Mucosa of stomach (tissue), 1 donor: ENCODE results near the gene ACSL4.
"Not testable (repeated sequence)": the region's sequence is repeated elsewhere in the genome, so short reads cannot be mapped to it uniquely, and the experiment has no call there.

Source experiments
- H3K27me3 ChIP-seq: one replicate; pipeline ENCODE4 v1.7.0; 2013; ENCODE audit warnings: mild to moderate bottlenecking, low read length; ENCODE audit not compliant: control insufficient read depth, insufficient read depth
- H3K36me3 ChIP-seq: one replicate; pipeline ENCODE4 v1.7.0; 2013; ENCODE audit warnings: low read length; ENCODE audit not compliant: control insufficient read depth, insufficient read depth
- H3K4me1 ChIP-seq: one replicate; pipeline ENCODE4 v1.7.0; 2013; ENCODE audit warnings: mild to moderate bottlenecking, low read length; ENCODE audit not compliant: control insufficient read depth, insufficient read depth
- H3K4me3 ChIP-seq: one replicate; pipeline ENCODE4 v1.7.0; 2013; ENCODE audit warnings: low read length
- H3K9ac ChIP-seq: one replicate; pipeline ENCODE4 v1.7.0; 2013; ENCODE audit warnings: mild to moderate bottlenecking, low read length, moderate library complexity
- H3K9me3 ChIP-seq: one replicate; pipeline ENCODE4 v1.7.0; 2013; ENCODE audit warnings: mild to moderate bottlenecking, low read length, moderate library complexity; ENCODE audit not compliant: control insufficient read depth
- donor health status: Pancreatic carcinoma.

ACSL4 gene

DNA sequence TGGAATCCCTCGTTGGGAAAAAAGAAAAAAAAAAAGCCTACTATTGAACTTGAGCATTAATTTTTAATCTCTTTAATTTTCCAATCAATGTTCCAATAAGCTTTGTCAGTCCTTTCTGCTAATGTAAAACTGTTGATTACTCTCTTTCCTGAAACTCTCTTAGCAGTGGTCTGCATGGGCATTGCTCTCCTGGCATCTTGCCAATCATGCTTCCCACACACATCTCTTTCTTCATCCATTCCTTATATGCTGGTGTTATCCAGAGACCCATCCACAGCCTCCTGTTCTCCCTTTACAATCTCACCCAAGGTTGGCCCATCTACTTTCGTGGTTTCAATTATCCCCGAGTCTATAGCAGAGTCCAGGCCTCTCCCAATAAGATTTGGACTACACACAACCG is 76.3 kb downstream of the ACSL4 start:
- Histone ChIP-seq H3K27me3 (no peaks in the 10 kb centered on the region), H3K4me1 (no peaks in the 10 kb centered on the region), H3K36me3 (no peaks in the 10 kb centered on the region), H3K4me3 (no peak overlapping the region), H3K9ac (no peak overlapping the region), H3K9me3 (no peaks in the 10 kb centered on the region)

GRCh38 chrX:109655502-109656201 is 77.4 kb downstream of the ACSL4 start:
- no peak overlapping the region for H3K9ac ChIP-seq
- no peak overlapping the region for H3K4me3 ChIP-seq
- H3K27me3 ChIP-seq: no peaks in the 10 kb centered on the region
- no peaks in the 10 kb centered on the region for H3K36me3 ChIP-seq
- H3K4me1 ChIP-seq: no peaks in the 10 kb centered on the region
- H3K9me3 ChIP-seq: no peaks in the 10 kb centered on the region

DNA sequence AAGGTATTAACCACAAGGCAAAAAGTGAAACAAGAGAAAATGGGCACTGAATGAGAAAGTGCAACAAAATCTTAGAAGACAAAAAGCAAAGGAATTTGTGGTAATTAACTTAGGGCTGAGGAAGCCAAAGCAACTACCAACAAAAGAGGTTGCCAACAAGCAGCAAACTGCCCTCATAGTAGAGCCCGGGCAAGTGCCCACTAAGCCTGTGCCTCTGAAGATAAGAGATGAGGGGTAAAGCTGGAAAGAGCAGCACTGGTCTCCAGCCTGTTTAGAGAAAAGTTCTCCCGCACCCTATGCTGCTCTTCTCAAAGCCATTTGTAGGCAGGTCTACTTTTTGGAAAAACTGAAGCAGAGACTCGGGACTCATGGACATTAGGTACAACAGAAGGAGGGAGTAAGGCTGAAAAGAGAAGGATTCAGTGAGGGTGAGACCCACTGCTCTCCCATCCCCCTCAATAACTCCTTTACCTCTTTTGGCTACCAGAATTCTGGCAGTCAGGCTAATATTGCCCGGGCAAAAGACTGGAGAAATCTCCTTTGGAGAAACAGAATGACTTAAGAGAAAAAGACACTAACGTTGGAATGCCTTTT is 78.4 kb downstream of the ACSL4 start:
- Histone ChIP-seq H3K9ac (no peak overlapping the region), H3K27me3 (no peaks in the 10 kb centered on the region), H3K36me3 (no peaks in the 10 kb centered on the region), H3K9me3 (no peaks in the 10 kb centered on the region), H3K4me3 (no peak overlapping the region), H3K4me1 (no peaks in the 10 kb centered on the region)

- not testable (repeated sequence) for H3K27me3 ChIP-seq, H3K9ac ChIP-seq, H3K9me3 ChIP-seq, H3K4me3 ChIP-seq, H3K4me1 ChIP-seq, H3K36me3 ChIP-seq
Observed at GRCh38 chrX:109644671-109645070, 88.4 kb downstream of the ACSL4 start.

- Histone ChIP-seq H3K9ac (no peak overlapping the region), H3K4me1 (no peaks in the 10 kb centered on the region), H3K4me3 (no peak overlapping the region), H3K36me3 (no peaks in the 10 kb centered on the region), H3K27me3 (no peaks in the 10 kb centered on the region), H3K9me3 (no peaks in the 10 kb centered on the region)
Observed at GRCh38 chrX:109643687-109644086, 89.4 kb downstream of the ACSL4 start.

- Histone ChIP-seq H3K36me3 (no peaks in the 10 kb centered on the region), H3K9me3 (no peaks in the 10 kb centered on the region), H3K27me3 (no peaks in the 10 kb centered on the region), H3K4me3 (no peak overlapping the region), H3K4me1 (no peaks in the 10 kb centered on the region), H3K9ac (no peak overlapping the region)
Observed at GRCh38 chrX:109638158-109638557, 94.9 kb downstream of the ACSL4 start.

GRCh38 chrX:109637477-109637876 is 95.6 kb downstream of the ACSL4 start:
- not testable (repeated sequence) for H3K36me3 ChIP-seq, H3K4me3 ChIP-seq, H3K9ac ChIP-seq, H3K27me3 ChIP-seq, H3K9me3 ChIP-seq, H3K4me1 ChIP-seq

DNA sequence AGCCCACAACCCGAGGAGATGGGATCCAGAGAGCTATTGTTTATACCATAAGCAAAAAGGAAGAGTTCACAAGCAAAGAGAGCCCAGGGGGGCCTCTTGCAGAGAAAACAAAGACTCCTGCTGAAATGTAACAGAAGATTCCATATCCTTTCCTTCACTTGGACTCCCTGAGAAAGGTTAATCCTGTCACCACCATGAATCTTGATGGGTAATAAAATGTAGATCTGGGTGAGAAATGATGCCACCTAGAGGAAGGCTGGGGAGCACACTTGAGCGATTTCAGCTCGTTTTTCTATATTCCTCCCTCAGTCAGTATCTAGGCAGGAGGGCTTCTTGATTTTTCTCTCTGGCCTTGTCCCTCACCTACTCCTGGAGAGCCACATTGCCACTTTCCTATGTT is 97.9 kb downstream of the ACSL4 start:
- Histone ChIP-seq H3K9me3 (no peaks in the 10 kb centered on the region), H3K9ac (no peak overlapping the region), H3K4me3 (no peak overlapping the region), H3K36me3 (no peaks in the 10 kb centered on the region), H3K4me1 (no peaks in the 10 kb centered on the region), H3K27me3 (no peaks in the 10 kb centered on the region)

GRCh38 chrX:109632906-109633504 is 100.1 kb downstream of the ACSL4 start:
- no peaks in the 10 kb centered on the region for H3K36me3 ChIP-seq
- H3K4me1 ChIP-seq: no peaks in the 10 kb centered on the region
- H3K4me3 ChIP-seq: no peak overlapping the region
- no peaks in the 10 kb centered on the region for H3K9me3 ChIP-seq
- no peak overlapping the region for H3K9ac ChIP-seq
- H3K27me3 ChIP-seq: no peaks in the 10 kb centered on the region

DNA sequence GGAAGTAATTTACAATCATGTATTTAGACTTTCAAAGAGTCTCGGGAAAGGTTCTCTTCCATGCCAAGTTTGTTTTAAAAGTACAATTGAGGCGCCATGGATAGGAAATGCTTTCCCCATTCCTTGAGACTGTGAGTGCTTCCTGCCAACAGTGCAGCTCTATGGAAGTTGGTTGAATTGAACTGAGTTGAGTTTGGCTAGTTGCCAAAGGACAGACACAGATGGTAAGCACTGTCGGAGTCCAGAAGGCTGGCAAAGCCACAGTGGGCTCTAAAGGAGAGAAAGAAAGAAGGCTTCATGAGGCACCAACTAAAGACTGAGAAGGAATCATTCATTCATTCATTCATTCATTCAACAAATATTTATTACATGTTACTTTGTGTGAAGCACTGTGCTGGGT is 103.7 kb downstream of the ACSL4 start:
- H3K27me3 ChIP-seq: no peaks in the 10 kb centered on the region

GRCh38 chrX:109626637-109627036 is 106.4 kb downstream of the ACSL4 start:
- no peaks in the 10 kb centered on the region for H3K27me3 ChIP-seq
- H3K4me3 ChIP-seq: no peak overlapping the region
- no peaks in the 10 kb centered on the region for H3K4me1 ChIP-seq
- no peaks in the 10 kb centered on the region for H3K9me3 ChIP-seq
- H3K9ac ChIP-seq: no peak overlapping the region
- no peaks in the 10 kb centered on the region for H3K36me3 ChIP-seq

More for the DNA sequence above, 103.7 kb downstream of the ACSL4 start:
- Histone ChIP-seq H3K4me3 (no peak overlapping the region), H3K36me3 (no peaks in the 10 kb centered on the region), H3K9ac (no peak overlapping the region), H3K9me3 (no peaks in the 10 kb centered on the region), H3K4me1 (no peaks in the 10 kb centered on the region)

DNA sequence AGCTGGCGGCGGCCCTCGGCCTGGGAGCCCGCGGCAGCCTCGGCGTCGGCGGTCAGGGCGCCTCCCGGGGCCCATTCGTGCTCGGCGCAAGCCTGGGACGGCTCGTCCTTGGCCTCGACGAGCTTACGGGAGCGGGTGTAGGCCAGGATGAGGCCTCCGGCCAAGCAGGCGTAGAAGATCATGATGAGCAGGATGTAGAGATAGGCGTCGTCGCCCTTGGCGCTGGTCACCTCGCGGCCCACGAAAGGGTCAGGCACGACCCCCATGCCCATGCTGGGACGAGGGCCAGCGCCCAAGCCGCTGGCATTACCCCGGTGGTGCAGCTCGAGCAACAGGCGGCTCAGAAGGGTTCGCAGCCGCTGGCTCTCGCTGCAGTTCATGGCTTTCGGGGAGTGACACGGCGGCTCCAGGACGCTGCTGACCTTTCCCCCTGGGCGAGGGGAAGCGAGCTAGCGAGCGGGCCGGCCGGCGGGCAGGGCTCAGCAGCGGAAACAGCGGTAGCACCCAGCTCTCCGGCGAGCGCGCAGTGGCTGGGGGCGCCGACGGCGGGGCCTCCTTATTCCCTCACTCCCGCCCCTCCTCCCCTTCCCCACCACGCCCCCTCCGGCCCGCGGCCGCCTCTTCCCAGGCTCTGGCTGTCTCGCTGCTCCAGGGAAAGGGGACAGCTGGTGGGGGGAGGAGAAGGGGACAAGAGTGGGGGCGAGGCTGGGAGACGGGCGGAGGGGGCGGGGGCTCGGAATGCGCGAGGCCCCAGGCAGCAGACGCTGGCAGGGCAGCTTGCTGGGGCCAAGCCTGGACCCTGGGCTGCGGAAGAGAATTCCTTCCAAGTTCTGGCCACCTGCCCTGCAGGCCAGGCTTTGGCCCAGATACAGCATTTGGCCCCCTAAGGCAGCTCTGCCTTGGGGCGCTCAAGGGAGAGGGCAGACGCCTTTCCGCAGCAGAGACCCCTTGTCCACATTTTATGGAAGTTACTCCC is 108.1 kb downstream of the ACSL4 start, which contains the start of gene KCNE5:
Gene KCNE5 (minus strand): TSS at position 532 of the 976 bp plus-strand sequence. CDS start 152 bp downstream, at position 380.
- no peak within 1 kb of the TSS for H3K4me3 ChIP-seq
- no peak within 1 kb of the TSS for H3K9ac ChIP-seq
- no peaks in the 10 kb centered on the region for H3K36me3 ChIP-seq

More for the DNA sequence above, 108.1 kb downstream of the ACSL4 start, which contains the start of gene KCNE5:
- Histone ChIP-seq H3K9me3 (no peaks in the 10 kb centered on the region), H3K4me1 (no peaks in the 10 kb centered on the region), H3K27me3 (no peaks in the 10 kb centered on the region)
